Measurements from ENCODE around the gene SINHCAF.

SINHCAF gene

GRCh38 chr12:31236998-31237637 lies 88.8 kb downstream of the SINHCAF start:
- ChIA-PET CTCF (interaction anchor here (0.6 to 1.4 kb wide), 4 partner anchors 24 to 262 kb away, joined by 3 to 8 read pairs (median 4); no protein-coding TSS in a partner anchor), POLR2A (ENCODE audit: low non-redundant PET) (no interaction called here)
- no peak for DNase-seq (ENCODE audit: low spot score)
- no peak for TF ChIP-seq CTCF (conservative IDR thresholded peaks at IDR 0.05; ENCODE audit: low read depth)
- no peak overlapping the region for H3K27ac ChIP-seq

- no peak for DNase-seq (ENCODE audit: low spot score)
- no peak for TF ChIP-seq CTCF (conservative IDR thresholded peaks at IDR 0.05; ENCODE audit: low read depth)
- no peak overlapping the region for H3K27ac ChIP-seq
- ChIA-PET CTCF (interaction anchor here (0.7 to 1.2 kb wide), 2 partner anchors 36 to 258 kb away, joined by 3 to 4 read pairs; no protein-coding TSS in a partner anchor), POLR2A (ENCODE audit: low non-redundant PET) (no interaction called here)
Observed at GRCh38 chr12:31235868-31236395, 90.0 kb downstream of the SINHCAF start.

- peak; percentile 44 for TF ChIP-seq CTCF (conservative IDR thresholded peaks at IDR 0.05; ENCODE audit: low read depth)
- CTCF ChIA-PET, result interaction anchor here (0.6 to 0.9 kb wide), 5 partner anchors 15 to 339 kb away, joined by 3 to 4 read pairs (median 3); no protein-coding TSS in a partner anchor
- no peak overlapping the region for H3K27ac ChIP-seq
- DNase-seq (ENCODE audit: low spot score), result peak; percentile 18
- POLR2A ChIA-PET (ENCODE audit: low non-redundant PET), result no interaction called here
Observed at GRCh38 chr12:31234955-31235867, 90.7 kb downstream of the SINHCAF start.

GRCh38 chr12:31234053-31234840 lies 91.7 kb downstream of the SINHCAF start:
- no peak overlapping the region for H3K27ac ChIP-seq
- CTCF ChIA-PET, result interaction anchor here (0.6 to 0.9 kb wide), 4 partner anchors 16 to 338 kb away, joined by 3 to 4 read pairs (median 4); no protein-coding TSS in a partner anchor
- no peak for TF ChIP-seq CTCF (conservative IDR thresholded peaks at IDR 0.05; ENCODE audit: low read depth)
- DNase-seq (ENCODE audit: low spot score), result no peak
- POLR2A ChIA-PET (ENCODE audit: low non-redundant PET), result no interaction called here

GRCh38 chr12:31233061-31233730 lies 92.8 kb downstream of the SINHCAF start:
- no peak for TF ChIP-seq CTCF (conservative IDR thresholded peaks at IDR 0.05; ENCODE audit: low read depth)
- H3K27ac ChIP-seq, result no peak overlapping the region
- DNase-seq (ENCODE audit: low spot score), result no peak
- POLR2A ChIA-PET (ENCODE audit: low non-redundant PET), result no interaction called here
- CTCF ChIA-PET, result no interaction called here
